GM23248 (cell line): ENCODE measurements around the gene SEC16A. TPM values are rescaled to one million over a fixed set of nuclear protein-coding genes. Genes with fewer than 3 reads are reported as not detected.
"Not testable (repeated sequence)": the region's sequence is repeated elsewhere in the genome, so short reads cannot be mapped to it uniquely, and the experiment has no call there.

ENCODE experiments used
- DNase-seq: peaks from one replicate; pipeline ENCODE4 v3.0.0-alpha.2; 2015
- H2AFZ ChIP-seq: fragments of 200-600 bp; sonication (generic); 2 replicates; pipeline ENCODE4 v1.6.1; 2016; ENCODE audit warnings: antibody characterized with exemption
- H3F3A ChIP-seq: fragments of 200-600 bp; sonication (generic); 2 replicates; pipeline ENCODE4 v1.6.1; 2016; ENCODE audit warnings: mild to moderate bottlenecking, antibody characterized with exemption, mixed run types; ENCODE audit not compliant: insufficient read depth
- H3K27ac ChIP-seq: fragments of 200-600 bp; sonication (generic); 2 replicates; pipeline ENCODE4 v1.5.1; 2016; ENCODE audit warnings: mild to moderate bottlenecking
- H3K27me3 ChIP-seq: fragments of 200-600 bp; sonication (generic); replicated peaks from 2 replicates; pipeline ENCODE4 v1.6.1; 2016; ENCODE audit warnings: mild to moderate bottlenecking; ENCODE audit not compliant: insufficient read depth
- H3K36me3 ChIP-seq: fragments of 200-600 bp; sonication (generic); 2 replicates; pipeline ENCODE4 v1.6.1; 2016; ENCODE audit warnings: low read depth, mild to moderate bottlenecking
- H3K4me1 ChIP-seq: fragments of 200-600 bp; sonication (generic); 2 replicates; pipeline ENCODE4 v1.6.1; 2016; ENCODE audit warnings: mild to moderate bottlenecking; ENCODE audit not compliant: insufficient read depth
- H3K4me2 ChIP-seq: fragments of 200-600 bp; sonication (generic); one replicate; pipeline ENCODE4 v1.6.1; 2016; ENCODE audit warnings: mild to moderate bottlenecking; ENCODE audit not compliant: unreplicated experiment
- H3K4me3 ChIP-seq: fragments of 200-600 bp; sonication (generic); 2 replicates; pipeline ENCODE4 v1.5.1; 2016; ENCODE audit warnings: mild to moderate bottlenecking
- H3K79me2 ChIP-seq: fragments of 200-600 bp; sonication (generic); 2 replicates; pipeline ENCODE4 v1.6.1; 2016; ENCODE audit warnings: mild to moderate bottlenecking; ENCODE audit not compliant: insufficient read depth
- H3K9ac ChIP-seq: fragments of 200-600 bp; sonication (generic); 2 replicates; pipeline ENCODE4 v1.6.1; 2016; ENCODE audit warnings: mild to moderate bottlenecking
- H3K9me2 ChIP-seq: fragments of 200-600 bp; sonication (generic); 2 replicates; pipeline ENCODE4 v1.6.1; 2016; ENCODE audit warnings: mixed run types, mild to moderate bottlenecking, moderate library complexity; ENCODE audit not compliant: insufficient read depth
- H3K9me3 ChIP-seq: fragments of 200-600 bp; sonication (generic); one replicate; pipeline ENCODE4 v1.6.1; 2017; ENCODE audit warnings: low read depth
- H4K20me1 ChIP-seq: fragments of 200-600 bp; sonication (generic); 2 replicates; pipeline ENCODE4 v1.6.0; 2016; ENCODE audit not compliant: insufficient read depth
- EZH2 ChIP-seq: fragments of 200-600 bp; sonication (generic); IDR thresholded peaks from 2 replicates; pipeline ENCODE4 v1.6.1; 2018; ENCODE audit warnings: antibody characterized with exemption, mild to moderate bottlenecking; ENCODE audit not compliant: insufficient read depth, poor library complexity, severe bottlenecking
- EZH2phosphoT487 ChIP-seq: fragments of 200-600 bp; sonication (generic); IDR thresholded peaks from 2 replicates; pipeline ENCODE4 v1.6.1; 2018; ENCODE audit warnings: antibody characterized with exemption, moderate library complexity, mild to moderate bottlenecking, low read depth; ENCODE audit not compliant: insufficient read depth
- WGBS, 2 experiments: methylation state at CpG; one replicate each; pipeline ENCODE4 v1.1.6; 2015 to 2017; ENCODE audit warnings: low lambda C conversion rate in 2 of 2, low coverage in 1 of 2; ENCODE audit errors: missing lambda C conversion rate in 2 of 2; 5-methylcytosine and 5-hydroxymethylcytosine counted together
- in situ Hi-C: fragments of 300-500 bp; cut with MboI; formaldehyde crosslinking; loops from 2 replicates; pipeline ENCODE4 v1.15.0; 2020
- polyA plus RNA-seq: library from polyadenylated mRNA; unstranded; fragments of >200 nt; fragmentation: Nextera tagmentation; extraction: Ambion mirVana; gene quantifications from 2 replicates; pipeline ENCODE4 v1.2.1, GENCODE V29; 2016
- total RNA-seq: library from RNA; depleted of rRNA; stranded (reverse); fragments of >200 nt; shearing (Covaris generic); gene quantifications from 2 replicates; pipeline ENCODE4 v1.2.3, GENCODE V29; 2014

SEC16A gene
- total and polyA plus RNA-seq, 2 experiments from 2014 or later = 34.5 to 43.4 TPM

DNA sequence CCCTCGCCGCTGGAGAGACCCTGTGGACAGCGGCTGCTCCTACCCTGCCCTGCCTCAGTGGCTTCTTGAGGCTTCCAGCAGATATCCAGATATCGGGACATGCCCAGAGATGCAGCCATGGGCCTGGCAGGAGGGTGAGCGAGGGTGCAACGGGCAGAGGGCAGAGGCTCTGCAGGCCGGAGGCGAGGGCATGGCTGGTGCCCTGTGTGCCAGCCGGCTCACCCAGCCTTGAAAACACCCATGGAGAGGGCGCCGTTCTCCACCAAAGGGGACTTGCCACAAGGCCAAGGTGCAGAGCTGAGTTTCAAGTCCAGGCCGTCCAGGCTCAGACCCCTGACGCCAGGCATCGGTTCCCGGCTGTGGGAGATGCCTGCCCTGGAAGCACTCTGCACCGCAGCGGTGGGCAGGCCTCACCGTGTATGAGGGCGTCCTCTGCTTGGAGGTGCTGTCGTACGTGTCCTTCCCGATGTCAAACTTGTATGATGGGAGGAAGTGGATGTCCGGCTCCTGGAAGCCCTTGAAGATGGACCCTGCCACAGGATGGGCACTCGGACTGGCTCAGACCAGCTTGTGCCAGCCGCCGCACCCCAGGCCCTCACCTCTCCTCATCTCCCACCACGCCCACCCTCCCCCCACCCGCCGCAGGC, 52.1 kb downstream of the SEC16A start:
- no peak overlapping the region for H3K4me3 ChIP-seq
- peaks cover 11% of the 10 kb centered on the region; the same call in 1 of the 2 replicates for H3F3A ChIP-seq
- no peaks in the 10 kb centered on the region for H3K9me3 ChIP-seq
- H3K79me2 ChIP-seq = peaks cover 15% of the 10 kb centered on the region
- H3K9me2 ChIP-seq = no peaks in the 10 kb centered on the region
- in situ Hi-C loops = no loop called here
- DNase-seq = no peak
- H3K9ac ChIP-seq = no peak overlapping the region
- H4K20me1 ChIP-seq = no peaks in the 10 kb centered on the region
- H3K36me3 ChIP-seq = no peaks in the 10 kb centered on the region
- TF ChIP-seq EZH2phosphoT487 = no peak
- TF ChIP-seq EZH2 = no peak
- no peak overlapping the region for H3K4me2 ChIP-seq
- no peak overlapping the region for H2AFZ ChIP-seq
- no peaks in the 10 kb centered on the region for H3K27me3 ChIP-seq
- WGBS, 2 experiments = 92 to 96% methylated on average over 23 to 29 of the region's 29 CpGs
- H3K4me1 ChIP-seq = no peaks in the 10 kb centered on the region
- no peak overlapping the region for H3K27ac ChIP-seq

- Histone ChIP-seq H3K36me3 (no peaks in the 10 kb centered on the region), H4K20me1 (no peaks in the 10 kb centered on the region), H3F3A (peaks cover 11% of the 10 kb centered on the region; the same call in 1 of the 2 replicates), H3K4me3 (no peak overlapping the region), H3K27me3 (no peaks in the 10 kb centered on the region), H3K4me1 (no peaks in the 10 kb centered on the region), H3K27ac (no peak overlapping the region), H2AFZ (no peak overlapping the region), H3K9me3 (no peaks in the 10 kb centered on the region), H3K9me2 (no peaks in the 10 kb centered on the region), H3K9ac (no peak overlapping the region), H3K4me2 (no peak overlapping the region), H3K79me2 (peaks cover 7% of the 10 kb centered on the region)
- in situ Hi-C loops = no loop called here
- WGBS, 2 experiments = 86 to 88% methylated on average over 28 to 32 of the region's 32 CpGs
- DNase-seq = no peak
- TF ChIP-seq EZH2 (no peak), EZH2phosphoT487 (no peak)
Measured at GRCh38 chr9:136429683-136430491, 53.0 kb downstream of the SEC16A start.

- Histone ChIP-seq H3K4me1 (no peaks in the 10 kb centered on the region), H3K79me2 (no peaks in the 10 kb centered on the region), H3K4me3 (no peak overlapping the region), H3K36me3 (peaks cover 2% of the 10 kb centered on the region; the same call in 1 of the 2 replicates), H2AFZ (no peak overlapping the region), H3K9ac (no peak overlapping the region), H3K9me2 (no peaks in the 10 kb centered on the region), H3K27ac (no peak overlapping the region), H4K20me1 (no peaks in the 10 kb centered on the region), H3K4me2 (no peak overlapping the region), H3K27me3 (no peaks in the 10 kb centered on the region), H3K9me3 (no peaks in the 10 kb centered on the region), H3F3A (peaks cover 14% of the 10 kb centered on the region; the same call in 1 of the 2 replicates)
- whole genome bisulfite sequencing, 2 experiments = 82 to 84% methylated on average over 20 to 21 of the region's 21 CpGs
- in situ Hi-C loops = no loop called here
- no peak for TF ChIP-seq EZH2phosphoT487
- no peak for TF ChIP-seq EZH2
- DNase-seq = no peak
Measured at GRCh38 chr9:136429075-136429628, 53.7 kb downstream of the SEC16A start.

DNA sequence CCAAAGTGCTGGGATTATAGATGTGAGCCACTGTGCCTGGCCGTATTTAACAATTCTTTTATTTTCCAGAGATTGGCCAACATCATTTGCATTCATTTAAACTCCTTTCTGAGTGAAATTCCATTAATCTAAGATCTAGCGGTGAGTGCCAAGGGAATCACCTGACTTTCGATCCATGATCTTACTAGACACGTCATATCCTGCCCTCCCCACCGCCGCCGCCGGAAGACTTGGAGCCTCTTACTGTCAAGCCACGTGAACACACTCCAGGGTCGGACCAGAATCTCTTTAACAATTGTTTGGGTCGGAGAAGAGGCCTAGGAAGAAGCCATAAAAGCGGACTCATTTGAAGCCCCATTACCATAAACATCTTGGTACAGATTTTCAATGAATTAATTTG, 56.1 kb downstream of the SEC16A start:
- no peaks in the 10 kb centered on the region for H3K27me3 ChIP-seq
- no peaks in the 10 kb centered on the region for H3K4me1 ChIP-seq
- in situ Hi-C loops = no loop called here
- no peaks in the 10 kb centered on the region for H3K9me2 ChIP-seq
- H4K20me1 ChIP-seq = no peaks in the 10 kb centered on the region
- no peaks in the 10 kb centered on the region for H3K79me2 ChIP-seq
- no peak overlapping the region for H3K27ac ChIP-seq
- H3F3A ChIP-seq = peaks cover 14% of the 10 kb centered on the region; the same call in 1 of the 2 replicates
- peaks cover 10% of the 10 kb centered on the region; the same call in 1 of the 2 replicates for H3K36me3 ChIP-seq
- DNase-seq = no peak
- WGBS, 2 experiments = 90 to 94% methylated on average over 11 to 12 of the region's 12 CpGs
- H2AFZ ChIP-seq = no peak overlapping the region
- H3K4me3 ChIP-seq = no peak overlapping the region
- H3K4me2 ChIP-seq = no peak overlapping the region
- TF ChIP-seq EZH2phosphoT487 (no peak), EZH2 (no peak)
- no peak overlapping the region for H3K9ac ChIP-seq
- H3K9me3 ChIP-seq = no peaks in the 10 kb centered on the region

- H4K20me1 ChIP-seq, H3K9ac ChIP-seq, H3K27me3 ChIP-seq, H3K79me2 ChIP-seq, H3K4me1 ChIP-seq, H3K9me3 ChIP-seq, H3K9me2 ChIP-seq, in situ Hi-C loops, H2AFZ ChIP-seq, H3K4me2 ChIP-seq, DNase-seq, H3K27ac ChIP-seq, H3K4me3 ChIP-seq: not testable (repeated sequence)
- peaks cover 10% of the 10 kb centered on the region; the same call in 1 of the 2 replicates for H3K36me3 ChIP-seq
- 81 to 87% methylated on average over 7 of the region's 7 CpGs for WGBS, 2 experiments
- peaks cover 14% of the 10 kb centered on the region; the same call in 1 of the 2 replicates for H3F3A ChIP-seq
Measured at GRCh38 chr9:136425367-136425766, 57.5 kb downstream of the SEC16A start.
